Glutamatergic neuron (in vitro differentiated cells): ENCODE data around the gene ACRV1. TPM values are rescaled to one million over a fixed set of nuclear protein-coding genes. Genes with fewer than 3 reads are reported as not detected.

Source experiments
- DNase-seq: peaks from one replicate; pipeline ENCODE4 v3.0.0; 2022
- H3K27ac Mint-ChIP-seq: one replicate; pipeline ENCODE4 v1.8.0; 2020; ENCODE audit warnings: mild to moderate bottlenecking, mixed read lengths, inconsistent platforms; ENCODE audit not compliant: unreplicated experiment
- H3K27me3 Mint-ChIP-seq: one replicate; pipeline ENCODE4 v1.8.0; 2020; ENCODE audit warnings: mild to moderate bottlenecking, moderate library complexity, mixed read lengths, inconsistent platforms; ENCODE audit not compliant: unreplicated experiment
- H3K36me3 Mint-ChIP-seq: one replicate; pipeline ENCODE4 v1.8.0; 2020; ENCODE audit warnings: mild to moderate bottlenecking, mixed read lengths, inconsistent platforms; ENCODE audit not compliant: unreplicated experiment
- H3K4me1 Mint-ChIP-seq: one replicate; pipeline ENCODE4 v1.8.0; 2020; ENCODE audit warnings: mild to moderate bottlenecking, low read depth, mixed read lengths, inconsistent platforms; ENCODE audit not compliant: unreplicated experiment
- H3K4me3 Mint-ChIP-seq: one replicate; pipeline ENCODE4 v1.8.0; 2020; ENCODE audit warnings: mild to moderate bottlenecking, mixed read lengths, inconsistent platforms; ENCODE audit not compliant: unreplicated experiment
- H3K9me3 Mint-ChIP-seq: one replicate; pipeline ENCODE4 v1.8.0; 2020; ENCODE audit warnings: mild to moderate bottlenecking, moderate library complexity, mixed read lengths, inconsistent platforms; ENCODE audit not compliant: unreplicated experiment
- total RNA-seq: library from RNA; stranded (reverse); fragmentation: NEBNext Ultra II Directional; extraction: Animal tissue kit (Norgen Biotek cat#: 25700); gene quantifications from one replicate; pipeline ENCODE4 v1.2.1, GENCODE V29; 2021; ENCODE audit not compliant: unreplicated experiment
- TF ChIP-seq, protein P1 (sequence below): fragments of 200-600 bp; sonication (generic); IDR thresholded peaks from one replicate; pipeline ENCODE4 v1.5.0; 2021; ENCODE audit not compliant: partially characterized antibody, unreplicated experiment

Gene ACRV1
- total RNA-seq, 1 donor from 2014 or later: not detected

DNA sequence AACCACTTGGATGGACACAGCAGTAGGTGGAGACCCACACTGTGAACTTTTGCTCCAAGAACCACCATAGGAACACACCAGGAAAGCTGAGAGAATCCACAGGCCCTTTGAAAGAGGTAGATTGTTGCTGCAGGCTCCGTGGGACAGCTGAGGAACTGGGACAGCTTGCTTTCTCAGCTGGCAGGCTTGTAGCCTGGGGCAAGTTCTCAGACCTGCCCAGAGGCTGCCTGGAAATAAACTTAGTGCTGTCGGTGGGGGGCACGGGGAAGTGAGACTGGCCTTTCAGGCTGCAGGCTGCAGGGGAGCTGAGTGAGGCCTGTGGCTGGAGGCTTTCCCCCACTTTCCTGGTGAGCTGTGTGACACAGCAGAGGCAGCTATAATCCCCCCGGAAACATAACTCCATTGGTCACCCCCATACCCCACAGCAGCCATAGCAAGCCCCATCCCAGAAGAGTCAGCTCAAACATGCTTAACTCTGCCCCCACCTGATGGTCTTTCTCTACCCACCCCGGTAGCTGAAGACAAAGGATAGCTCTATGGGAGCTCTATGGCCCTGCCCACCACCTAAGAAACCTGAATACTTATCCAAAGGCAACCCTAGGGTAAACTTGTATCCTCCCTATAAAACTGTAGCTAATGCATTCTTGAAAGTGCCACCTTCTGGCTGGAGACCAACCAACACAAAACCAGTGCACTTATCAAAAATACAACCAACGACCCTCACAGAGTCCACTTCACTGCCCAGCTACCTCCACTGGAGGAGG is 21.4 kb upstream of the ACRV1 start:
- TF ChIP-seq, protein P1, sequence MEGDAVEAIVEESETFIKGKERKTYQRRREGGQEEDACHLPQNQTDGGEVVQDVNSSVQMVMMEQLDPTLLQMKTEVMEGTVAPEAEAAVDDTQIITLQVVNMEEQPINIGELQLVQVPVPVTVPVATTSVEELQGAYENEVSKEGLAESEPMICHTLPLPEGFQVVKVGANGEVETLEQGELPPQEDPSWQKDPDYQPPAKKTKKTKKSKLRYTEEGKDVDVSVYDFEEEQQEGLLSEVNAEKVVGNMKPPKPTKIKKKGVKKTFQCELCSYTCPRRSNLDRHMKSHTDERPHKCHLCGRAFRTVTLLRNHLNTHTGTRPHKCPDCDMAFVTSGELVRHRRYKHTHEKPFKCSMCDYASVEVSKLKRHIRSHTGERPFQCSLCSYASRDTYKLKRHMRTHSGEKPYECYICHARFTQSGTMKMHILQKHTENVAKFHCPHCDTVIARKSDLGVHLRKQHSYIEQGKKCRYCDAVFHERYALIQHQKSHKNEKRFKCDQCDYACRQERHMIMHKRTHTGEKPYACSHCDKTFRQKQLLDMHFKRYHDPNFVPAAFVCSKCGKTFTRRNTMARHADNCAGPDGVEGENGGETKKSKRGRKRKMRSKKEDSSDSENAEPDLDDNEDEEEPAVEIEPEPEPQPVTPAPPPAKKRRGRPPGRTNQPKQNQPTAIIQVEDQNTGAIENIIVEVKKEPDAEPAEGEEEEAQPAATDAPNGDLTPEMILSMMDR: no peak
- H3K4me1 Mint-ChIP-seq: peaks cover 5% of the 10 kb centered on the region
- H3K4me3 Mint-ChIP-seq: no peak overlapping the region
- peak; percentile 20 for DNase-seq
- H3K27me3 Mint-ChIP-seq: no peaks in the 10 kb centered on the region
- H3K27ac Mint-ChIP-seq: no peak overlapping the region
- peaks cover 6% of the 10 kb centered on the region for H3K36me3 Mint-ChIP-seq
- H3K9me3 Mint-ChIP-seq: peaks cover 4% of the 10 kb centered on the region

DNA sequence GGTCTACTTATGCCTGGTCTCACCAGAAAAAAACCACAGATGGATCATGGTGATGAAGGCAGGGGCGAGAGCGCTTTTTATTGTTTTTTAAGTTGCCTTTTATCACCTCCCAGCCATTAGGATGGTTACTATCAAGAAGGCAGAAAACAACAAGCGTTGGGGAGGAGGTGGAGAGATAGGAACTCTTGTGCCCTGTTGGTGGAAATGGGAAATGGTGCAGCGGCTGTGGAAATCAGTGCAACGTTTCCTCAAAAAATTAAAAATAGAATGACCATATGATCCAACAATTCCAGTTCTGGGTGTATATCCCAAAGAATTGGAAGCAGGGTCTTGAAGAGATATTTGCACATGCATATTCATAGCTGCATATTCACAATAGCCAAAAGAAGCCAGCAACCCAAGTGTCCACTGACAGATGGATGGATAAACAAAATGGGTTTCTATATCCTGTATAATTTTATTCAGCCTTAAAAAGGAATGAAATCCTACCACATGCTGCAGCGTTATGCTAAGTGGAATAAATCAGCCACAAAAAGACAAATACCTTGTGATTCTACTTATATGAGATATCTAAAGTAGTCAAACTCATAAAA is 20.5 kb upstream of the ACRV1 start:
- H3K27ac Mint-ChIP-seq: no peak overlapping the region
- H3K4me3 Mint-ChIP-seq: no peak overlapping the region
- peaks cover 4% of the 10 kb centered on the region for H3K9me3 Mint-ChIP-seq
- TF ChIP-seq, protein P1: no peak
- no peaks in the 10 kb centered on the region for H3K27me3 Mint-ChIP-seq
- DNase-seq: no peak
- peaks cover 5% of the 10 kb centered on the region for H3K4me1 Mint-ChIP-seq
- peaks cover 6% of the 10 kb centered on the region for H3K36me3 Mint-ChIP-seq

DNA sequence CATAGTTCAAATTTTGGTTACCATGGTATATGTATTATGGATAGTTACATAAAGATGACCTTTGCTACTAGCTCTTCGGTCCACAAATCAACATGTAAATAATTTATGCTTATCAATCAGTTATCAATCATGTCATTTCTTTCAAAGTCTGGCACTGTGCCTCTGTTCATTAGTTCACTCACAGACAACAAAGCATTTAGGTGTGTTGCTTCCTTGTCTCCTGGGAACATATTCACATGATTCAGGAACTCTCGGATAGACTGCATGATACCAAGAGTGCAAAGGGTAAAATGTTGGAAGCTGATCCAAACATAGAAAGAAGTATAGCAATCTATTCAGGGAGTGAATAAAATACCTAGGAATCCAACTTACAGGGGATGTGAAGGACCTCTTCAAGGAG is 14.3 kb upstream of the ACRV1 start:
- Mint-ChIP-seq H3K27ac (no peak overlapping the region), H3K4me3 (no peak overlapping the region), H3K36me3 (peaks cover 6% of the 10 kb centered on the region), H3K4me1 (no peaks in the 10 kb centered on the region), H3K9me3 (no peaks in the 10 kb centered on the region), H3K27me3 (peaks cover 4% of the 10 kb centered on the region)
- DNase-seq: no peak
- TF ChIP-seq, protein P1: no peak

DNA sequence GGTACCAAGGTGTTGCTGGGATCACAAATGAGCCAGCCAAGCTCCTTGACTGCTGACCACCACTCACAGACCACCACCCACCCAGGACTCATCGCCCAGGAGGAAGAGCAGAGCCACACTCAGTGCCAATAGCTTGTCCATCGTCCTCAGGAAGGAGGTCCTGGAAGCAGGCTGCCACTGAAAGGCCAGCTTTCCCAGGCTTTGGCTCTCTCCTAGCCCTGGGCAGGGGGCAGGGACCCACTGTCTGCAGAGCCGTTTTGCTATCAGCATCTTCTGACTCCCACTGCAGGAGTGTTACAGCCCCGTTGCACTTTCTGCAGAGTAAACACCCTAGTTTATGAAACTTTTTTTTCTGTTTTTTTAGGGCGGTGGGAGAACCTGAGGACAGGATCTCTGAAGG is 12.2 kb upstream of the ACRV1 start:
- H3K4me1 Mint-ChIP-seq: no peaks in the 10 kb centered on the region
- no peak overlapping the region for H3K4me3 Mint-ChIP-seq
- no peak overlapping the region for H3K27ac Mint-ChIP-seq
- H3K27me3 Mint-ChIP-seq: peaks cover 7% of the 10 kb centered on the region
- H3K36me3 Mint-ChIP-seq: no peaks in the 10 kb centered on the region
- TF ChIP-seq, protein P1: no peak
- DNase-seq: no peak
- no peaks in the 10 kb centered on the region for H3K9me3 Mint-ChIP-seq

DNA sequence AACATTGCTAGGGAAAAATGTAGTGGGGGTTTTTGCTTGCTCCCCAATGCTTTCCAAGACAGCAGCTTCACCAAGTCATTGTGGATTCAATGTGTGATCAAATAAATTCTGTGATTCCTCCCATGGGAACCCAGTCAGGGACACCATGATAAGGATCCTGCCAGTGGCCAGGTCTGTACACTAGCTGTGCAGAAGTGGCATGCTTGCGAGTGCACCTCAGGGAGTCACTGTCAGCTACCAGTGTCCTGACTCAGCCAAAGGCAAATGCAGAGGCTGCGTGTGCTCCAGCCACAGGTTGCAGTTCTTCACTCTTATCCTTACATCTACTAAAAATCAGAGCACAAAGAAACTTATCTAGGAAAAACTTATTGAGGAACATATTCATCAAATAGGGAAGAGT is 9.4 kb upstream of the ACRV1 start:
- Mint-ChIP-seq H3K4me3 (no peak overlapping the region), H3K27me3 (peaks cover 7% of the 10 kb centered on the region), H3K4me1 (no peaks in the 10 kb centered on the region), H3K9me3 (no peaks in the 10 kb centered on the region), H3K27ac (no peak overlapping the region), H3K36me3 (no peaks in the 10 kb centered on the region)
- TF ChIP-seq, protein P1: no peak
- no peak for DNase-seq
